ENCODE measurements around the gene TC2N.
"Not testable (repeated sequence)": the region's sequence is repeated elsewhere in the genome, so short reads cannot be mapped to it uniquely, and the experiment has no call there.

DNA sequence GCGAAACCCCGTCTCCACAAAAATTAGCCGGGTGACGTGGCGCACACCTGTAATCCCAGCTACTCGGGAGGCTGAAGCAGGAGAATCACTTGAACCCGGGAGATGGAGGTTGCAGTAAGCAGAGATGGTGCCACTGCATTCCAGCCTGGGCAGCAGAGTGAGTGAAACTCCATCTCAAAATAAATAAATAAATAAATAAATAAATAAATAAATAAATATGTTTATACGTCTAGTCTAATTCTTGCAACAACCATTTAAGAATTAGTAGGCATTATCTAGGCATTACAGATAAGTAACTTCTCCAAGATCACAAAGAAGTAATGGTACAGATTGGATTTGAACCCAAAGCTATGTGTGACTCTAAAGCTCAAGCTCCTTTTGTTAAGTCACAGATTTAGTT, 22.3 kb downstream of the TC2N start:
- TF ChIP-seq, protein P1, sequence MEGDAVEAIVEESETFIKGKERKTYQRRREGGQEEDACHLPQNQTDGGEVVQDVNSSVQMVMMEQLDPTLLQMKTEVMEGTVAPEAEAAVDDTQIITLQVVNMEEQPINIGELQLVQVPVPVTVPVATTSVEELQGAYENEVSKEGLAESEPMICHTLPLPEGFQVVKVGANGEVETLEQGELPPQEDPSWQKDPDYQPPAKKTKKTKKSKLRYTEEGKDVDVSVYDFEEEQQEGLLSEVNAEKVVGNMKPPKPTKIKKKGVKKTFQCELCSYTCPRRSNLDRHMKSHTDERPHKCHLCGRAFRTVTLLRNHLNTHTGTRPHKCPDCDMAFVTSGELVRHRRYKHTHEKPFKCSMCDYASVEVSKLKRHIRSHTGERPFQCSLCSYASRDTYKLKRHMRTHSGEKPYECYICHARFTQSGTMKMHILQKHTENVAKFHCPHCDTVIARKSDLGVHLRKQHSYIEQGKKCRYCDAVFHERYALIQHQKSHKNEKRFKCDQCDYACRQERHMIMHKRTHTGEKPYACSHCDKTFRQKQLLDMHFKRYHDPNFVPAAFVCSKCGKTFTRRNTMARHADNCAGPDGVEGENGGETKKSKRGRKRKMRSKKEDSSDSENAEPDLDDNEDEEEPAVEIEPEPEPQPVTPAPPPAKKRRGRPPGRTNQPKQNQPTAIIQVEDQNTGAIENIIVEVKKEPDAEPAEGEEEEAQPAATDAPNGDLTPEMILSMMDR (conservative IDR thresholded peaks at IDR 0.05): not testable (repeated sequence)
- TF ChIP-seq EZH2 (IDR thresholded peaks at IDR 0.05; ENCODE audit: low read depth): not testable (repeated sequence)
